Esophagus mucosa (tissue), 1 donor: ENCODE data around the gene NTRK2. TPM values are rescaled to one million over a fixed set of nuclear protein-coding genes. Genes with fewer than 3 reads are reported as not detected.

ENCODE experiments used
- ATAC-seq: fragments of 200-7000 bp; cut with Tn5 transposase; one replicate; pipeline ENCODE4 v1.9.1; 2020
- total RNA-seq: library from RNA; stranded (reverse); gene quantifications from one replicate; pipeline ENCODE4 v1.2.4, GENCODE V29; 2023
- donor health status: DM: yes; HTN: yes; CAD: no.

Gene NTRK2
- total RNA-seq, 1 donor from 2014 or later = 9.8 TPM

GRCh38 chr9:84736536-84736935 lies 67.0 kb downstream of the NTRK2 start:
- no peak for ATAC-seq

GRCh38 chr9:84738353-84738752 lies 68.8 kb downstream of the NTRK2 start:
- no peak for ATAC-seq

- no peak for ATAC-seq
Measured at GRCh38 chr9:84742261-84742660, 72.7 kb downstream of the NTRK2 start.

- ATAC-seq = no peak
Measured at GRCh38 chr9:84744195-84744594, 74.7 kb downstream of the NTRK2 start.

- ATAC-seq = no peak
Measured at GRCh38 chr9:84744726-84745125, 75.2 kb downstream of the NTRK2 start.

- ATAC-seq = no peak
Measured at GRCh38 chr9:84748112-84748511, 78.6 kb downstream of the NTRK2 start.

GRCh38 chr9:84750152-84750865 lies 80.8 kb downstream of the NTRK2 start:
- ATAC-seq = peak; percentile 77

- peak; percentile 50 for ATAC-seq
Measured at GRCh38 chr9:84751921-84752320, 82.4 kb downstream of the NTRK2 start.

- no peak for ATAC-seq
Measured at GRCh38 chr9:84754461-84754860, 84.9 kb downstream of the NTRK2 start.

- no peak for ATAC-seq
Measured at GRCh38 chr9:84754881-84755280, 85.4 kb downstream of the NTRK2 start.

GRCh38 chr9:84755380-84755779 lies 85.9 kb downstream of the NTRK2 start:
- ATAC-seq = no peak

GRCh38 chr9:84756171-84756570 lies 86.6 kb downstream of the NTRK2 start:
- no peak for ATAC-seq

GRCh38 chr9:84756731-84757130 lies 87.2 kb downstream of the NTRK2 start:
- ATAC-seq = no peak

- no peak for ATAC-seq
Measured at GRCh38 chr9:84758817-84759216, 89.3 kb downstream of the NTRK2 start.

- no peak for ATAC-seq
Measured at GRCh38 chr9:84759300-84759750, 89.8 kb downstream of the NTRK2 start.

- no peak for ATAC-seq
Measured at GRCh38 chr9:84759804-84760203, 90.3 kb downstream of the NTRK2 start.

GRCh38 chr9:84761137-84761808 lies 91.7 kb downstream of the NTRK2 start:
- no peak for ATAC-seq

GRCh38 chr9:84772511-84772910 lies 103.0 kb downstream of the NTRK2 start:
- no peak for ATAC-seq

GRCh38 chr9:84773022-84773421 lies 103.5 kb downstream of the NTRK2 start:
- no peak for ATAC-seq

- no peak for ATAC-seq
Measured at GRCh38 chr9:84775056-84775643, 105.6 kb downstream of the NTRK2 start.

GRCh38 chr9:84778570-84778969 lies 109.0 kb downstream of the NTRK2 start:
- ATAC-seq = no peak

- ATAC-seq = no peak
Measured at GRCh38 chr9:84779883-84780282, 110.4 kb downstream of the NTRK2 start.

GRCh38 chr9:84780385-84780784 lies 110.9 kb downstream of the NTRK2 start:
- ATAC-seq = no peak

GRCh38 chr9:84781458-84781857 lies 111.9 kb downstream of the NTRK2 start:
- no peak for ATAC-seq
